Neural cell (in vitro differentiated cells): ENCODE data around the gene PTPRG. TPM values are rescaled to one million over a fixed set of nuclear protein-coding genes. Genes with fewer than 3 reads are reported as not detected.

Experiments used
- H2AFZ ChIP-seq: fragments of 200-600, 300-800 bp; sonication (generic), shearing (Covaris generic); 2 replicates; pipeline ENCODE4 v1.6.0; 2014; ENCODE audit warnings: low read depth, mild to moderate bottlenecking, antibody characterized with exemption, low read length, moderate library complexity
- H3F3A ChIP-seq: fragments of 200-600 bp; shearing (Covaris generic); 2 replicates; pipeline ENCODE4 v1.6.1; 2016; ENCODE audit warnings: mild to moderate bottlenecking, moderate library complexity, mixed read lengths, antibody characterized with exemption, low read length; ENCODE audit not compliant: insufficient read depth, poor library complexity, severe bottlenecking
- H3K27ac ChIP-seq: fragments of 200-600, 300-800 bp; sonication (generic), shearing (Covaris generic); 2 replicates; pipeline ENCODE4 v1.5.1; 2014; ENCODE audit warnings: mild to moderate bottlenecking, low read length, moderate library complexity
- H3K27me3 ChIP-seq: fragments of 300-800, 200-600 bp; sonication (generic), shearing (Covaris generic); 2 replicates; pipeline ENCODE4 v1.6.0; 2014; ENCODE audit warnings: mild to moderate bottlenecking, low read depth, low read length, moderate library complexity; ENCODE audit not compliant: insufficient read depth
- H3K36me3 ChIP-seq: fragments of 300-800, 200-600 bp; sonication (generic), shearing (Covaris generic); 2 replicates; pipeline ENCODE4 v1.5.1; 2014; ENCODE audit warnings: mild to moderate bottlenecking, antibody characterized with exemption, low read length, moderate library complexity; ENCODE audit not compliant: insufficient read depth
- H3K4me2 ChIP-seq: fragments of 300-800, 200-600 bp; sonication (generic), shearing (Covaris generic); 2 replicates; pipeline ENCODE4 v1.6.0; 2014; ENCODE audit warnings: mild to moderate bottlenecking, low read length
- H3K4me3 ChIP-seq: fragments of 300-800, 200-600 bp; sonication (generic), shearing (Covaris generic); 2 replicates; pipeline ENCODE4 v1.5.1; 2014; ENCODE audit warnings: mild to moderate bottlenecking, low read length, moderate library complexity
- H3K79me2 ChIP-seq: fragments of 200-600 bp; shearing (Covaris generic); replicated peaks from 2 replicates; pipeline ENCODE4 v1.6.0; 2014; ENCODE audit warnings: mild to moderate bottlenecking, low read length, moderate library complexity; ENCODE audit not compliant: insufficient read depth
- H3K9ac ChIP-seq: fragments of 300-800, 200-600 bp; sonication (generic), shearing (Covaris generic); 2 replicates; pipeline ENCODE4 v1.6.1; 2016; ENCODE audit warnings: mild to moderate bottlenecking, low read length, mixed read lengths
- H3K9me2 ChIP-seq: fragments of 200-600 bp; shearing (Covaris generic); 2 replicates; pipeline ENCODE4 v1.6.1; 2016; ENCODE audit warnings: mild to moderate bottlenecking, low read length, mixed read lengths; ENCODE audit not compliant: insufficient read depth
- H3K9me3 ChIP-seq: fragments of 200-600, 300-800 bp; sonication (generic), shearing (Covaris generic); 2 replicates; pipeline ENCODE4 v1.6.1; 2016; ENCODE audit warnings: mild to moderate bottlenecking, mixed run types, low read length, moderate library complexity, mixed read lengths
- H4K20me1 ChIP-seq: fragments of 200-600 bp; shearing (Covaris generic); 2 replicates; pipeline ENCODE4 v1.6.1; 2016; ENCODE audit warnings: mild to moderate bottlenecking, mixed run types; ENCODE audit not compliant: insufficient read depth
- CTCF ChIP-seq: fragments of 450-650 bp; IDR thresholded peaks from 2 replicates; pipeline ENCODE4 v1.5.1; 2014; ENCODE audit warnings: antibody characterized with exemption, mild to moderate bottlenecking, moderate library complexity; ENCODE audit not compliant: poor library complexity, severe bottlenecking
- EP300 ChIP-seq: fragments of 450-650 bp; conservative IDR thresholded peaks from 2 replicates; pipeline ENCODE4 v1.6.1; 2014; ENCODE audit warnings: antibody characterized with exemption, mild to moderate bottlenecking, moderate library complexity; ENCODE audit not compliant: poor library complexity, severe bottlenecking
- EZH2 ChIP-seq: fragments of 200-600, 300-800 bp; shearing (Covaris generic), sonication (generic); IDR thresholded peaks from 2 replicates; pipeline ENCODE4 v1.6.1; 2014; ENCODE audit warnings: antibody characterized with exemption, low read length, borderline replicate concordance, mild to moderate bottlenecking; ENCODE audit not compliant: insufficient read depth, poor library complexity, severe bottlenecking
- MXI1 ChIP-seq: fragments of 450-650 bp; conservative IDR thresholded peaks from 2 replicates; pipeline ENCODE4 v1.6.1; 2014; ENCODE audit warnings: antibody characterized with exemption, mild to moderate bottlenecking; ENCODE audit not compliant: poor library complexity, severe bottlenecking
- POLR2AphosphoS5 ChIP-seq: IDR thresholded peaks from 2 replicates; pipeline ENCODE4 v1.6.1; 2012
- RAD21 ChIP-seq: fragments of 450-650 bp; conservative IDR thresholded peaks from 2 replicates; pipeline ENCODE4 v1.6.1; 2014; ENCODE audit warnings: antibody characterized with exemption, mild to moderate bottlenecking, moderate library complexity
- SMC3 ChIP-seq: fragments of 450-650 bp; conservative IDR thresholded peaks from 2 replicates; pipeline ENCODE4 v1.6.1; 2014; ENCODE audit warnings: antibody characterized with exemption, mild to moderate bottlenecking, moderate library complexity; ENCODE audit not compliant: poor library complexity
- TAF1 ChIP-seq: IDR thresholded peaks from 2 replicates; pipeline ENCODE4 v1.6.1; 2012; ENCODE audit warnings: low read depth
- polyA plus RNA-seq: library from polyadenylated mRNA; depleted of rRNA; stranded (reverse); fragments of >200 nt; gene quantifications from 2 replicates; pipeline ENCODE4 v1.2.3, GENCODE V29; 2014
- TF ChIP-seq, protein P1 (sequence below): IDR thresholded peaks from 2 replicates; pipeline ENCODE4 v1.6.1; 2012; ENCODE audit warnings: borderline replicate concordance

Gene PTPRG
- polyA plus RNA-seq, 1 donor from 2014 or later: 33.1 TPM

GRCh38 chr3:61922118-61922517, 360.7 kb downstream of the PTPRG start:
- Histone ChIP-seq H3K9me3 (no peaks in the 10 kb centered on the region), H3F3A (no peaks in the 10 kb centered on the region), H3K27ac (no peak overlapping the region), H3K36me3 (no peaks in the 10 kb centered on the region), H4K20me1 (no peaks in the 10 kb centered on the region), H3K4me2 (no peak overlapping the region), H3K9ac (no peak overlapping the region), H2AFZ (no peak overlapping the region), H3K9me2 (no peaks in the 10 kb centered on the region), H3K27me3 (no peaks in the 10 kb centered on the region), H3K4me3 (no peak overlapping the region), H3K79me2 (no peaks in the 10 kb centered on the region)
- TF ChIP-seq EP300 (no peak), POLR2AphosphoS5 (no peak), TAF1 (no peak), MXI1 (no peak)
- TF ChIP-seq, protein P1, sequence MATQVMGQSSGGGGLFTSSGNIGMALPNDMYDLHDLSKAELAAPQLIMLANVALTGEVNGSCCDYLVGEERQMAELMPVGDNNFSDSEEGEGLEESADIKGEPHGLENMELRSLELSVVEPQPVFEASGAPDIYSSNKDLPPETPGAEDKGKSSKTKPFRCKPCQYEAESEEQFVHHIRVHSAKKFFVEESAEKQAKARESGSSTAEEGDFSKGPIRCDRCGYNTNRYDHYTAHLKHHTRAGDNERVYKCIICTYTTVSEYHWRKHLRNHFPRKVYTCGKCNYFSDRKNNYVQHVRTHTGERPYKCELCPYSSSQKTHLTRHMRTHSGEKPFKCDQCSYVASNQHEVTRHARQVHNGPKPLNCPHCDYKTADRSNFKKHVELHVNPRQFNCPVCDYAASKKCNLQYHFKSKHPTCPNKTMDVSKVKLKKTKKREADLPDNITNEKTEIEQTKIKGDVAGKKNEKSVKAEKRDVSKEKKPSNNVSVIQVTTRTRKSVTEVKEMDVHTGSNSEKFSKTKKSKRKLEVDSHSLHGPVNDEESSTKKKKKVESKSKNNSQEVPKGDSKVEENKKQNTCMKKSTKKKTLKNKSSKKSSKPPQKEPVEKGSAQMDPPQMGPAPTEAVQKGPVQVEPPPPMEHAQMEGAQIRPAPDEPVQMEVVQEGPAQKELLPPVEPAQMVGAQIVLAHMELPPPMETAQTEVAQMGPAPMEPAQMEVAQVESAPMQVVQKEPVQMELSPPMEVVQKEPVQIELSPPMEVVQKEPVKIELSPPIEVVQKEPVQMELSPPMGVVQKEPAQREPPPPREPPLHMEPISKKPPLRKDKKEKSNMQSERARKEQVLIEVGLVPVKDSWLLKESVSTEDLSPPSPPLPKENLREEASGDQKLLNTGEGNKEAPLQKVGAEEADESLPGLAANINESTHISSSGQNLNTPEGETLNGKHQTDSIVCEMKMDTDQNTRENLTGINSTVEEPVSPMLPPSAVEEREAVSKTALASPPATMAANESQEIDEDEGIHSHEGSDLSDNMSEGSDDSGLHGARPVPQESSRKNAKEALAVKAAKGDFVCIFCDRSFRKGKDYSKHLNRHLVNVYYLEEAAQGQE: no peak

DNA sequence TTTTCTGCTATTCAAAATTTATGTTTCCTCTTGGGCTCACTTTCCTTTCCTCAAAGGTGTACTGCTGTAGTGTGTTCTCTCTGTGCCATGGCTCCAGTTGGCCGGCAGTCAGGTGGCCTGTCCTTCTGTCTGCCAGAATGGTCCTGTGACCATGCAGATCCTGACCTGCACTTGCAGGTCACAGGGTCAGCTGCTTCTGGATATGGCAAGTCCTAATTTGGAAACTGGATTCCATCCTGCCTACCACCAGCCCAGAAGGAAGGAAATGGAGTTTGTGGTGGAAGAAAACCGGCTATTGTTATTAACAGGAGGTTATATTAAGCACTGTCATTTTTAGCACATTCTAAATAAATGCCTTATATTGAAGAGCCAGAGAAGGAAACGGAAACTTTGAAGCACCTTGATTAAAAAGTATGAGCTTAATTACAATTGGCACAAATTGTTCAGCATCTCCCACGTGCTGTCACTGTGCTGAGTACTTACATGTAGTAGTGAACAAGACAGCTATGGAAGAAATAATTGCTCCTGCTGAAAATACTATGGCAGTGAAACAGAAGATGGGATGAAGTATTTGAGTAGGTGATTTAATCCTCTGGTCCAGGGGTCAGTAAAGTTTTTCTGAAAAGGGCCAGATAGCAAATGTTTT, 362.8 kb downstream of the PTPRG start:
- Histone ChIP-seq H3K4me2 (no peak overlapping the region), H3K27ac (peak overlapping the region; percentile 40), H3K79me2 (no peaks in the 10 kb centered on the region)

More for the DNA sequence above, 362.8 kb downstream of the PTPRG start:
- Histone ChIP-seq H3K9me2 (no peaks in the 10 kb centered on the region), H4K20me1 (no peaks in the 10 kb centered on the region), H3K9ac (no peak overlapping the region), H3K36me3 (no peaks in the 10 kb centered on the region), H3K27me3 (no peaks in the 10 kb centered on the region), H3K9me3 (no peaks in the 10 kb centered on the region), H2AFZ (no peak overlapping the region), H3K4me3 (no peak overlapping the region), H3F3A (no peaks in the 10 kb centered on the region)
- TF ChIP-seq EP300 (no peak), RAD21 (no peak), CTCF (no peak), EZH2 (no peak), POLR2AphosphoS5 (no peak), SMC3 (no peak), TAF1 (no peak), MXI1 (no peak)
- TF ChIP-seq, protein P1: no peak
